ENCODE results near the gene CYBA.

DNA sequence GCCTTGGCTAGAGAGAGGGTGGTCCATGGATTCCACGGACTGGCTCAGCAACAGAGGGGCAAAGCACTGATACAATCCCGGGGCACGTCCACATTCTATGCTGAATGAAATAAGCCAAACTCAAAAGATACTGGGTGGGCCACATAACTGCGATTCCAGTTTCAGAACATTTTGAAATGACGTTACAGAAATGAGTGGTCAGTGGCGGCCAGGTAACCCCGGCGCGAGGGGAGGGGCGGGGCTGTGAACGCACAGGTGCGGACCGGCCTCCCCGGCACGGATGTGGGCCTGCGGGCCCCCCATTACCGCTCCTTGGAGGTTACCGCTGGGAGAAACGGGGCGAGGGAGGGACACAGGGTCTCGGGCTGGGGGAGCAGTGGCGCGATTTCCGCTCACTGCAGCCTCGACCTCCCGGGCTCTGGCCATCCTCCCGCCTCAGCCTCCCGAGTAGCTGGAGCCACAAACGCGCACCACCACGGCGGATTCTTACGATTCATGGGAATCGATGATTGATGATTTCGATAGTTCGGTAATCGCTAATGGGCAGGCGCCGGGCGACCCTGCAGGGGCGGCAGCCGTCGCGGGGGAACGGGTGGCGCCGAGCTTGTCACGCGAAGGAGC is 11.5 kb upstream of the CYBA start:
- TF ChIP-seq EZH2 (IDR thresholded peaks at IDR 0.05; ENCODE audit: borderline replicate concordance, insufficient read depth, low read depth, low read length, poor library complexity, severe bottlenecking) = no peak
- TF ChIP-seq, protein P1, sequence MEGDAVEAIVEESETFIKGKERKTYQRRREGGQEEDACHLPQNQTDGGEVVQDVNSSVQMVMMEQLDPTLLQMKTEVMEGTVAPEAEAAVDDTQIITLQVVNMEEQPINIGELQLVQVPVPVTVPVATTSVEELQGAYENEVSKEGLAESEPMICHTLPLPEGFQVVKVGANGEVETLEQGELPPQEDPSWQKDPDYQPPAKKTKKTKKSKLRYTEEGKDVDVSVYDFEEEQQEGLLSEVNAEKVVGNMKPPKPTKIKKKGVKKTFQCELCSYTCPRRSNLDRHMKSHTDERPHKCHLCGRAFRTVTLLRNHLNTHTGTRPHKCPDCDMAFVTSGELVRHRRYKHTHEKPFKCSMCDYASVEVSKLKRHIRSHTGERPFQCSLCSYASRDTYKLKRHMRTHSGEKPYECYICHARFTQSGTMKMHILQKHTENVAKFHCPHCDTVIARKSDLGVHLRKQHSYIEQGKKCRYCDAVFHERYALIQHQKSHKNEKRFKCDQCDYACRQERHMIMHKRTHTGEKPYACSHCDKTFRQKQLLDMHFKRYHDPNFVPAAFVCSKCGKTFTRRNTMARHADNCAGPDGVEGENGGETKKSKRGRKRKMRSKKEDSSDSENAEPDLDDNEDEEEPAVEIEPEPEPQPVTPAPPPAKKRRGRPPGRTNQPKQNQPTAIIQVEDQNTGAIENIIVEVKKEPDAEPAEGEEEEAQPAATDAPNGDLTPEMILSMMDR (IDR thresholded peaks at IDR 0.05) = no peak
